Measurements from ENCODE around the gene PRTN3.

GRCh38 chr19:896999-897398 lies 56.2 kb downstream of the PRTN3 start:
- TF ChIP-seq ZNF274 (IDR thresholded peaks at IDR 0.05; ENCODE audit: low read depth, low read length), result no peak
- TF ChIP-seq YY1 (IDR thresholded peaks at IDR 0.05; ENCODE audit: insufficient read depth, insufficient read length), result no peak
- TF ChIP-seq SUZ12 (IDR thresholded peaks at IDR 0.05; ENCODE audit: extremely low read depth, insufficient read depth, insufficient read length), result no peak
